IMR-90 (cell line): Measurements from ENCODE around the gene PRKAR1A. TPM values are rescaled to one million over a fixed set of nuclear protein-coding genes. Genes with fewer than 3 reads are reported as not detected.

Source experiments
- ATAC-seq: fragments of 200-7000 bp; cut with Tn5 transposase; 2 replicates; pipeline ENCODE4 v1.9.1; 2020; ENCODE audit warnings: low read depth, mild to moderate bottlenecking, moderate library complexity
- BruUV-seq: library from RNA; stranded (reverse); fragments of 400-500 nt; replicated peaks from 2 replicates; lab custom pipeline; 2021; lab: Mats Ljungman, UMichigan
- CTCF ChIA-PET: fragments of 300-600 bp; formaldehyde crosslinking; extraction: SDS; loops from one replicate; lab custom pipeline; 2021; ENCODE audit warnings: antibody characterized with exemption; lab: Yijun Ruan, JAX
- POLR2A ChIA-PET: fragments of 300-600 bp; sonication (Branson Sonifier 250); formaldehyde crosslinking; loops from one replicate; lab custom pipeline; 2022; ENCODE audit warnings: antibody characterized with exemption; ENCODE audit not compliant: unreplicated experiment; lab: Charles Lee
- DNase-seq: peaks from one replicate; pipeline ENCODE4 v3.0.0; 2013
- H2AFZ ChIP-seq: replicated peaks from 2 replicates; pipeline ENCODE3; 2013; ENCODE audit warnings: low read length, mild to moderate bottlenecking; ENCODE audit not compliant: poor library complexity
- H2AK5ac ChIP-seq: 2 replicates; pipeline ENCODE4 v1.6.1; 2013; ENCODE audit warnings: low read depth, low read length, inconsistent platforms
- H2AK9ac ChIP-seq: replicated peaks from 2 replicates; pipeline ENCODE3; 2013; ENCODE audit warnings: mild to moderate bottlenecking, low read depth, low read length, moderate library complexity; ENCODE audit not compliant: poor library complexity
- H2BK120ac ChIP-seq: 2 replicates; pipeline ENCODE4 v1.6.1; 2013; ENCODE audit warnings: low read depth, low read length, inconsistent platforms
- H2BK15ac ChIP-seq: 3 replicates; pipeline ENCODE4 v1.6.1; 2013; ENCODE audit warnings: low read depth, low read length, inconsistent platforms
- H2BK20ac ChIP-seq: 2 replicates; pipeline ENCODE4 v1.6.1; 2013; ENCODE audit warnings: low read depth, mild to moderate bottlenecking, inconsistent platforms, low read length, moderate library complexity
- H2BK5ac ChIP-seq: 2 replicates; pipeline ENCODE4 v1.6.1; 2013; ENCODE audit warnings: mild to moderate bottlenecking, low read depth, low read length, inconsistent platforms; ENCODE audit not compliant: poor library complexity, severe bottlenecking
- H3K14ac ChIP-seq: replicated peaks from 2 replicates; pipeline ENCODE4 v1.6.1; 2013; ENCODE audit warnings: low read depth, low read length, inconsistent platforms
- H3K18ac ChIP-seq: 2 replicates; pipeline ENCODE4 v1.6.1; 2013; ENCODE audit warnings: low read depth, low read length, control low read depth
- H3K23ac ChIP-seq: 2 replicates; pipeline ENCODE4 v1.6.1; 2013; ENCODE audit warnings: low read depth, low read length, inconsistent platforms
- H3K27ac ChIP-seq: 2 replicates; pipeline ENCODE4 v1.5.1; 2013; ENCODE audit warnings: mild to moderate bottlenecking, control low read depth, low read length; ENCODE audit not compliant: insufficient read depth
- H3K27me3 ChIP-seq: 2 replicates; pipeline ENCODE4 v1.6.1; 2013; ENCODE audit warnings: low read length; ENCODE audit not compliant: control insufficient read depth, insufficient read depth
- H3K36me3 ChIP-seq: 2 replicates; pipeline ENCODE4 v1.6.1; 2013; ENCODE audit warnings: low read length, mixed read lengths; ENCODE audit not compliant: control insufficient read depth, insufficient read depth
- H3K4ac ChIP-seq: 2 replicates; pipeline ENCODE4 v1.6.1; 2013; ENCODE audit warnings: low read depth, low read length, inconsistent platforms
- H3K4me1 ChIP-seq: 2 replicates; pipeline ENCODE4 v1.6.1; 2013; ENCODE audit warnings: low read length, mixed read lengths; ENCODE audit not compliant: control insufficient read depth, insufficient read depth
- H3K4me2 ChIP-seq: 2 replicates; pipeline ENCODE4 v1.6.1; 2013; ENCODE audit warnings: low read depth, mild to moderate bottlenecking, control low read depth, low read length, moderate library complexity
- H3K4me3 ChIP-seq: 2 replicates; pipeline ENCODE4 v1.5.1; 2013; ENCODE audit warnings: low read depth, mild to moderate bottlenecking, control low read depth, low read length, moderate library complexity; ENCODE audit not compliant: insufficient read depth
- H3K56ac ChIP-seq: 2 replicates; pipeline ENCODE4 v1.6.1; 2013; ENCODE audit warnings: low read length, inconsistent platforms; ENCODE audit not compliant: insufficient read depth; ENCODE audit errors: extremely low read depth
- H3K79me1 ChIP-seq, 2 experiments: 2 replicates each; pipeline ENCODE4 v1.6.1; 2013; ENCODE audit warnings: low read length in 2 of 2, inconsistent platforms in 1 of 2, low read depth in 1 of 2
- H3K9ac ChIP-seq: 2 replicates; pipeline ENCODE4 v1.6.1; 2013; ENCODE audit warnings: low read depth, low read length, control low read depth
- H3K9me1 ChIP-seq: 2 replicates; pipeline ENCODE4 v1.6.1; 2013; ENCODE audit warnings: low read length, inconsistent platforms; ENCODE audit not compliant: insufficient read depth
- H3K9me3 ChIP-seq: 2 replicates; pipeline ENCODE4 v1.6.1; 2013; ENCODE audit warnings: low read length; ENCODE audit not compliant: control insufficient read depth, insufficient read depth
- H4K20me1 ChIP-seq: 2 replicates; pipeline ENCODE4 v1.6.1; 2013; ENCODE audit warnings: low read length, inconsistent platforms; ENCODE audit not compliant: insufficient read depth
- H4K5ac ChIP-seq: 2 replicates; pipeline ENCODE4 v1.6.1; 2013; ENCODE audit warnings: mild to moderate bottlenecking, low read depth, low read length, control low read depth
- H4K8ac ChIP-seq, 2 experiments: 2 replicates each; pipeline ENCODE4 v1.6.1; 2013; ENCODE audit warnings: low read depth in 2 of 2, low read length in 2 of 2, control low read depth in 1 of 2, inconsistent platforms in 1 of 2
- H4K91ac ChIP-seq: 2 replicates; pipeline ENCODE4 v1.6.1; 2013; ENCODE audit warnings: low read depth, low read length, inconsistent platforms; ENCODE audit not compliant: insufficient read depth
- ELK1 ChIP-seq: fragments of 150-350 bp; IDR thresholded peaks from 2 replicates; pipeline ENCODE4 v1.6.1; 2016; ENCODE audit warnings: low read depth, mild to moderate bottlenecking, low read length, moderate library complexity, borderline replicate concordance
- MAFK ChIP-seq: IDR thresholded peaks from 2 replicates; pipeline ENCODE4 v1.6.1; 2012; ENCODE audit warnings: low read depth, low read length, improper control_type of control experiment
- POLR2A ChIP-seq: IDR thresholded peaks from 2 replicates; pipeline ENCODE4 v1.6.1; 2012; ENCODE audit warnings: mild to moderate bottlenecking, low read depth, low read length
- RAD21 ChIP-seq: IDR thresholded peaks from 2 replicates; pipeline ENCODE4 v1.6.1; 2012; ENCODE audit warnings: low read length, improper control_type of control experiment
- WGBS, 2 experiments: methylation state at CpG; one replicate each; pipeline versions ENCODE4 v1.1.5 to v1.1.7; 2013; ENCODE audit warnings: missing lambda C conversion rate in 2 of 2; ENCODE audit not compliant: insufficient read length in 1 of 2; ENCODE audit errors: extremely low coverage in 2 of 2; 5-methylcytosine and 5-hydroxymethylcytosine counted together
- dilution Hi-C: fragments of 300-500 bp; cut with HindIII; formaldehyde crosslinking; loops from one replicate; pipeline ENCODE4 v1.14.3; 2018; ENCODE audit warnings: low sequenced_read_pairs; ENCODE audit not compliant: unreplicated experiment
- in situ Hi-C: fragments of 300-500 bp; cut with MboI; formaldehyde crosslinking; loops from 3 replicates; pipeline ENCODE4 v1.14.3; 2019; ENCODE audit warnings: low sequenced_read_pairs, inconsistent platforms, mixed read lengths
- intact Hi-C: fragments of 100-400 bp; cut with micrococcal nuclease; formaldehyde crosslinking; loops from 2 replicates; pipeline ENCODE4 v1.10.0; 2022
- polyA plus RNA-seq, 3 experiments: library from polyadenylated mRNA; depleted of rRNA; stranded (reverse); fragments of >200 nt; gene quantifications; 2 replicates each; pipeline ENCODE4 v1.2.3, GENCODE V29; 2012; ENCODE audit warnings: low replicate concordance in 1 of 3
- total RNA-seq: library from RNA; depleted of rRNA; stranded (reverse); fragments of >200 nt; gene quantifications from 2 replicates; pipeline ENCODE4 v1.2.3, GENCODE V29; 2012

PRKAR1A gene
- total and polyA plus RNA-seq, 2 of the 4 experiments (the other 2 are of a cell fraction), result 145 to 256 TPM

GRCh38 chr17:68556551-68556950, 44.3 kb downstream of the PRKAR1A start:
- H2BK5ac ChIP-seq, result no peak overlapping the region
- ChIA-PET POLR2A (no interaction called here), CTCF (no interaction called here)
- H3K4ac ChIP-seq, result no peak overlapping the region
- H2AK5ac ChIP-seq, result no peak overlapping the region
- no peaks in the 10 kb centered on the region for H3K9me3 ChIP-seq
- H2AK9ac ChIP-seq, result no peak overlapping the region
- no peak overlapping the region for H3K18ac ChIP-seq
- H3K9ac ChIP-seq, result no peak overlapping the region
- dilution Hi-C loops, result no loop called here
- no peaks in the 10 kb centered on the region for H3K4me1 ChIP-seq
- H2BK15ac ChIP-seq, result no peak overlapping the region
- H4K20me1 ChIP-seq, result no peaks in the 10 kb centered on the region
- no peak overlapping the region for H3K4me2 ChIP-seq
- 55% methylated on average over 4 of the region's 4 CpGs; no CpG with 5 or more reads in 1 of the 2 experiments for WGBS, 2 experiments
- H4K8ac ChIP-seq, result no peak overlapping the region
- H4K91ac ChIP-seq, result no peak overlapping the region
- DNase-seq (no peak), ATAC-seq (no peak)
- H3K9me1 ChIP-seq, result no peaks in the 10 kb centered on the region
- TF ChIP-seq RAD21 (no peak), MAFK (no peak), ELK1 (no peak), POLR2A (no peak)
- in situ Hi-C loops, result no loop called here
- H2BK120ac ChIP-seq, result no peak overlapping the region
- H3K56ac ChIP-seq, result no peak overlapping the region
- H2AFZ ChIP-seq, result no peak overlapping the region
- H4K5ac ChIP-seq, result no peak overlapping the region
- no peaks in the 10 kb centered on the region for H3K27me3 ChIP-seq
- BruUV-seq, result no TSS peak
- no peak overlapping the region for H3K4me3 ChIP-seq
- intact Hi-C loops, result no loop called here
- H3K14ac ChIP-seq, result no peak overlapping the region
- no peaks in the 10 kb centered on the region for H3K79me1 ChIP-seq
- no peak overlapping the region for H2BK20ac ChIP-seq
- H3K23ac ChIP-seq, result no peak overlapping the region
- no peak overlapping the region for H3K27ac ChIP-seq
- H3K36me3 ChIP-seq, result no peaks in the 10 kb centered on the region
